ENCODE results near the gene SSR1.

GRCh38 chr6:7239590-7239948, 73.4 kb downstream of the SSR1 start:
- TF ChIP-seq CTCF (IDR thresholded peaks at IDR 0.05; ENCODE audit: insufficient read depth, low read length, poor library complexity, severe bottlenecking) (no peak), EZH2phosphoT487 (conservative IDR thresholded peaks at IDR 0.05; ENCODE audit: low read length) (no peak)

Data from SU-DHL-6 (cell line).